Activated naive CD8-positive, alpha-beta T cell (primary cell): ENCODE measurements around the gene DGCR6L.
"Not testable (repeated sequence)": the region's sequence is repeated elsewhere in the genome, so short reads cannot be mapped to it uniquely, and the experiment has no call there.

Source experiments
- H3K27ac Mint-ChIP-seq: one replicate; pipeline ENCODE4 v1.8.0; 2021; ENCODE audit warnings: mixed read lengths
- H3K27me3 Mint-ChIP-seq: one replicate; pipeline ENCODE4 v1.8.0; 2021; ENCODE audit warnings: mixed read lengths
- H3K36me3 Mint-ChIP-seq: one replicate; pipeline ENCODE4 v1.8.0; 2021; ENCODE audit warnings: mixed read lengths
- H3K4me1 Mint-ChIP-seq: one replicate; pipeline ENCODE4 v1.8.0; 2021; ENCODE audit warnings: low read depth, mixed read lengths
- H3K4me3 Mint-ChIP-seq: one replicate; pipeline ENCODE4 v1.8.0; 2021; ENCODE audit warnings: mild to moderate bottlenecking, mixed read lengths
- H3K9me3 Mint-ChIP-seq: one replicate; pipeline ENCODE4 v1.8.0; 2021; ENCODE audit warnings: low read depth, mixed read lengths

The DGCR6L gene

GRCh38 chr22:20291604-20292063 is 28.2 kb downstream of the DGCR6L start:
- Mint-ChIP-seq H3K27ac (no peak overlapping the region), H3K36me3 (no peaks in the 10 kb centered on the region), H3K27me3 (no peaks in the 10 kb centered on the region), H3K4me3 (no peak overlapping the region), H3K9me3 (no peaks in the 10 kb centered on the region), H3K4me1 (no peaks in the 10 kb centered on the region)

GRCh38 chr22:20291249-20291586 is 28.6 kb downstream of the DGCR6L start:
- Mint-ChIP-seq H3K27me3 (no peaks in the 10 kb centered on the region), H3K36me3 (no peaks in the 10 kb centered on the region), H3K27ac (no peak overlapping the region), H3K9me3 (no peaks in the 10 kb centered on the region), H3K4me3 (no peak overlapping the region), H3K4me1 (no peaks in the 10 kb centered on the region)

DNA sequence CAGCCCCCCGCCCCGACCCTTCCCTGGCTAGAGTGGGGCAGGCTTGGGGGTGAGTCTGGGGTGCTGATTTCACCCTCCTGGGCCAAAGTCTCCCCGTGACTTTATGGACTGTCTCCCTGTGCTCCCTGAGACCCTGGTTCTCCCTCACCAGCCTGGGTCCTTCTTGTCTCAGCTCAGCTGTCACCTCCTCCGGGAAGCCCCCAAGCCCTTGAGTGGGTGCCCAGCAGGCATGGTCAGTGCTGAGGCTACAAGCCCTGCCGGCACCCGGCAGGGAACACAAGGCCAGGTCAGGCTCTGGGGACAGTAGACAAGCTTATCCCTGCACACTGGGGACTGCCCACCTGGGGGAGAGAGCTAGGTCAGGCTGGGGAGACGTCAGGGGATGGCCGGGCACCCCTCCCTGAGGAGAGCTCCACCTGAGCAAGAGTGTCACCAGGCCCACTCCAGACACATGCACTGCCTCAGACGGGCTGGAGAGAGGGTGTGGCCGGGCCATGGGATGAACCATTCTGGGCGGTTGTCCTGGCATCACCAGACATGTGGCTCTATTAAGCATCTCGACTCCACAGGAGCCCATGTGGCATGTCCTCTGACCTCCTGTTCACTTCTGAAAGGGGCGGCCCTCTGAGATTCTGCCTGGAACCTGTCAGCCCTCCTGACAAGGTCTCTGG is 29.1 kb downstream of the DGCR6L start:
- H3K4me1 Mint-ChIP-seq, result no peaks in the 10 kb centered on the region
- no peak overlapping the region for H3K27ac Mint-ChIP-seq
- no peaks in the 10 kb centered on the region for H3K36me3 Mint-ChIP-seq
- no peaks in the 10 kb centered on the region for H3K9me3 Mint-ChIP-seq
- H3K4me3 Mint-ChIP-seq, result no peak overlapping the region
- no peaks in the 10 kb centered on the region for H3K27me3 Mint-ChIP-seq

DNA sequence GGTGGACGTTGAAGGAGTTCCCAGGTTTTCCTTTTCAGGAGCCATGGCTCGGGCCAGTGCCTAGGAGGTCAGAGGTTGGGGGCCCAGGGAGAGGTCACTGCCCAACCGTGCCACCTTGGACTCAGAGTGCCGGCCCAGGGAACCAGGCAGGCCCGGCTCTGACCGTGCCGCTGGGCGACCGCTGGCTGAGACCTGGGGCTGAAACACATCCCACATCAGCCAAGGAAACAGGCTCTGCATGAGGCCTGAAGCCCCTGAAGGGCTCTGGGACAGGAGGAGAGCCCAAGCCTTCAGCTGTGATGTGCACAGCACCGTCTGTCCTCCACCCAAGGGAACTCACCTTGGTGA is 29.8 kb downstream of the DGCR6L start:
- Mint-ChIP-seq H3K9me3 (no peaks in the 10 kb centered on the region), H3K27ac (no peak overlapping the region), H3K36me3 (no peaks in the 10 kb centered on the region), H3K27me3 (no peaks in the 10 kb centered on the region), H3K4me3 (no peak overlapping the region), H3K4me1 (no peaks in the 10 kb centered on the region)

GRCh38 chr22:20289182-20290044 is 30.4 kb downstream of the DGCR6L start:
- not testable (repeated sequence) for H3K9me3 Mint-ChIP-seq, H3K27me3 Mint-ChIP-seq, H3K36me3 Mint-ChIP-seq, H3K27ac Mint-ChIP-seq, H3K4me1 Mint-ChIP-seq, H3K4me3 Mint-ChIP-seq

GRCh38 chr22:20286784-20287423 is 33.0 kb downstream of the DGCR6L start:
- not testable (repeated sequence) for H3K27ac Mint-ChIP-seq, H3K27me3 Mint-ChIP-seq, H3K36me3 Mint-ChIP-seq, H3K4me1 Mint-ChIP-seq, H3K4me3 Mint-ChIP-seq, H3K9me3 Mint-ChIP-seq

GRCh38 chr22:20286312-20286660 is 33.6 kb downstream of the DGCR6L start:
- H3K4me1 Mint-ChIP-seq, H3K9me3 Mint-ChIP-seq, H3K36me3 Mint-ChIP-seq, H3K4me3 Mint-ChIP-seq, H3K27me3 Mint-ChIP-seq, H3K27ac Mint-ChIP-seq: not testable (repeated sequence)

DNA sequence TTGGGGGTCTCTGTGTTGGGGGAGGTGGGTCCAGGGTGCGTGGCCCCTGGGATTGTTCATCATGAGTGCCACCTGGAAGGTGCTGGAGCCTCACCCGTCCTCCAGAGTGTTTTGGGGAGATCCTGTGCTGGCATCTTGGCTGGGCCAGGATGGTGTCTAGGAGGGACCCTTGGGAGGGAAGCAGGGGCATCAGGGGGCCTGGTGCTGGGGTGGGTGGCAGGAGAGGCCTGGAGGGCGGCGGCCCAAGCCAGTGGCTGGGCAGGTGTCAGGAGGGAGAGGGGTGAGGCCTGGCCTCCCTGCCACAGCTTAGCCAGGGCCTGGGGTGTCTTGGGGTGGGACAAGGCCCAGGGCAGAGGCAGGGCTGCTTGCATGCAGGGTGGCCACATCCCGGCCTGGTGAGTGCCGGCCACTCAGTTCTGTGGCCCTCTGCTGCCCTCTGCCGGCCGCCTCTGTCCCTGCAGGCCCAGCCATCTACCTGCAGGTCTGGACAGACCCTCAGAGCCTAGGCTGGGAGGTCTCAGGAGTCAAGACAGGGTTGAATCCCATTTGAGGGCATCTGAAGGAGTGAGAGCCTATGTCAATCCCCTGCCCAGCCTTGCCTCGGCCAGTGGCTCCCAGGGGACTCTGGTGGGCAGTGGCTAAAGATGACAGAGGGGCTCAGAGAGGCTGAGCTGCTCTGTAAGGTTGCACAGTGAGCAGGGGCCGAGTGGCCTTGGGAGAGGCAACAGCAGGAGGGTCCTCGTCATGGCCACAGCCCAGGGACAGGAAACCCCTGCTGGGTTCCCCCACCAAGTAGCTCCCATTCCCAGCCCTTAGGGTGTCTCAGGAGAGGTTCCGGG is 34.2 kb downstream of the DGCR6L start:
- not testable (repeated sequence) for H3K9me3 Mint-ChIP-seq, H3K36me3 Mint-ChIP-seq, H3K4me3 Mint-ChIP-seq, H3K4me1 Mint-ChIP-seq, H3K27me3 Mint-ChIP-seq, H3K27ac Mint-ChIP-seq

DNA sequence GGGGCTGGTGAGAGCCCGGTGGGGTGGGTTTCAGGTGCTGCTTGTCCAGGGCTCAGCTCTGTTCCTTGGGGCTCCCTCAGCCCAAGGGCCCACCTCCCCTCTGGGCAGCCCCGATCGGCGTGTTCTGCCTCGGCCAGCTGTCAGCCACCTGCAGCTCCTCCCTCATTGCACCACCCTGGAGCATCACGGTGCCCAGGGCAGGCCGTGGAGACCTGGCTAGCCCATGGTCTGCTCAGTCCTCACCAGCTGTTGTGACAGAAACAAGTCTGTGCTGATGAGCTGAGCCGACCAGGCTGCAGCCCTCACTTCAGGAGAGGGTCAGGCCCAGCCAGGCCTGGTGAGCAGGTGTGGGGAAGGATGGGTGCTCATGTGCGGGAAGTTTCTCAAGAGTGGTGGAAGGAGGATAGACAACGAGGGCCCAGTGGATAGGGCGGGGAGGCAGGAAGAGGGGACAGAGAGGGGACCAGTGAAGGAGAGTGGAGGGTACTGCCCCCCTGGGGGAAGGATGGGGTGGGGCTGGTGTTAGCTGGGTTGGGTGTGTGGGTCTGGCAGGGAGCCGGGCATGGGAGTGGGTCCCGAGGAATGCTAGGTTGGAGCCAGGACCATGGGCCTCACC is 35.3 kb downstream of the DGCR6L start:
- Mint-ChIP-seq H3K27ac (no peak overlapping the region), H3K4me3 (no peak overlapping the region), H3K4me1 (peaks cover 2% of the 10 kb centered on the region), H3K9me3 (no peaks in the 10 kb centered on the region), H3K36me3 (no peaks in the 10 kb centered on the region), H3K27me3 (no peaks in the 10 kb centered on the region)

- no peak overlapping the region for H3K27ac Mint-ChIP-seq
- no peaks in the 10 kb centered on the region for H3K9me3 Mint-ChIP-seq
- no peaks in the 10 kb centered on the region for H3K36me3 Mint-ChIP-seq
- H3K4me1 Mint-ChIP-seq, result peaks cover 4% of the 10 kb centered on the region
- H3K27me3 Mint-ChIP-seq, result no peaks in the 10 kb centered on the region
- H3K4me3 Mint-ChIP-seq, result no peak overlapping the region
Measured at GRCh38 chr22:20283674-20284066, 36.2 kb downstream of the DGCR6L start.

DNA sequence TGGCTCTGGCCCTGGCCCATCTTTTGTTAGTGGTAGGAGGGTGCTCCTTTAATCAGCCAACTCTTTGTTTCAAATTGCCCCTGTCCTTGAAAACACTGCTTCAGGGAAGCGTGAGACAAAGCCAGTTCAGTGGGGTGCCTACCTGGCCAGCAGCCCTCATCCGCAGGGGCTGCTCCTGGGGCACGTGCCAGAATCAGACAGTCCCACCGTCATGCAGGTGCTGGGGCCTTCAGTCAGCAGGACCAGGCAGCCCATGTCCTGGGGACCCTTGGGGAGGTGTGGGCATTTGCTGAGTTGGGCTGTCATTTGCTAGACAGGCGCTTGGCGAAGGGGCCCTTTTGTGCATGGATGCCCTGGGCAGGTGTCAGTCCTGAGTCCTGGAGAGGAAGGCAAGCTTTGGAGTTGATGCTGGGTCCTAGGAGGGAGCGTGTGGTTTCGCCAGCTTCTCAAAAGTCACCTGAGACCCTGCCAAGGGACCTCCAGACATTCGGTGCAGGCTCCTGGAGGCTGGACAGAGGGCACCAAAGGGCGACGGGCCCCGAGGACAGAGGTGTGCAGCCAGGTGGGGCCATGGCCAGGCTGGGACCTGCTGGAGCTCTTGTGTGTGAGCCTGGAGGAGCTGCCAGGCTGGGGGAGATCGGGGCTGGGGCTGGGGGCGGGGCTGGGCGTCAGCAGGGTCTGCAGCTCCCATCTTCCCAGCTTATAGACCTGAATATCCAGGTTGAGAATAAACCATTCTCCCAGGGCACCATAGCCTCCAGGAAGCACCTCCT is 36.8 kb downstream of the DGCR6L start:
- Mint-ChIP-seq H3K27me3 (no peaks in the 10 kb centered on the region), H3K4me1 (peaks cover 4% of the 10 kb centered on the region), H3K36me3 (no peaks in the 10 kb centered on the region), H3K4me3 (no peak overlapping the region), H3K27ac (no peak overlapping the region), H3K9me3 (no peaks in the 10 kb centered on the region)

DNA sequence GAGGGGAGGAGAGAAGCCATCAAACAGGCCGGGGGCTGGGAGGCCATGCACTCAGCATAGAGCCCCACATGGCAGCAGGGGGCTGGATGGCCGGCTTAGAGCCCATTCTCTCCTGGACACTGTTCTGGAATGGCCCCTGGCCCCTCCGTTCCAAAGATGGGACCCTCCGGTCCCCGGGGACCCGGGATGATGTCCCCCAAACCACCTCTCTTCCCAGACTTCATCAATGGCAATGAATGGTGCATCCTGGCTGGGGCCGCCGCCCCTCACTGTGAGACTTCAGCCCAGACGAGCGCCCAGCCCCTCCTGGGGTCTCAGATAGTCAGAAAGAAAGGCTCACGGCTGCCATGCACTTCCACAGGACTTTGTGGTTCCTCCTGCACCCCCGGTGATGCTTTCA is 38.0 kb downstream of the DGCR6L start:
- peaks cover 4% of the 10 kb centered on the region for H3K4me1 Mint-ChIP-seq
- H3K27ac Mint-ChIP-seq, result no peak overlapping the region
- no peak overlapping the region for H3K4me3 Mint-ChIP-seq
- H3K36me3 Mint-ChIP-seq, result no peaks in the 10 kb centered on the region
- H3K27me3 Mint-ChIP-seq, result no peaks in the 10 kb centered on the region
- no peaks in the 10 kb centered on the region for H3K9me3 Mint-ChIP-seq

DNA sequence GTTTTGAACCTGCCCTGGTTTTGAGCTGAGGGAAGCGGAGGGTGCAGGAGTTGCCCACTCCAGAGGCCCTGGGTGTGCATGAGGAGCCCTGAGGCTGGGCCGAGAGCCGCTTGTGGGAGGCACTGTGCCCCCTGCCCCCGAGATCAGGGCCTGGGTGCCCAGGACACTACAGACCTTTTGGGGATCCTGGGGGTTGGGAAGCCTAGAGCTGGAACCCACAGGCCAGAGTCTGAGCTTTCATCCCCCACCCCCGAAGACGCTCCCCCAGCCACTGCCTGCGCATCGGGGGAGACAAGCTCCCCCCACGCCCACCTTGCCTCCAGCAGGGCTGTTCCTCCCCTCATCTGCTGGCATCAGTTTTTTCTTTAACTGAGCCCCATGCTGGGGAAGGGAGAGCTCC is 38.4 kb downstream of the DGCR6L start:
- not testable (repeated sequence) for H3K27me3 Mint-ChIP-seq, H3K27ac Mint-ChIP-seq, H3K4me1 Mint-ChIP-seq, H3K9me3 Mint-ChIP-seq, H3K36me3 Mint-ChIP-seq, H3K4me3 Mint-ChIP-seq

DNA sequence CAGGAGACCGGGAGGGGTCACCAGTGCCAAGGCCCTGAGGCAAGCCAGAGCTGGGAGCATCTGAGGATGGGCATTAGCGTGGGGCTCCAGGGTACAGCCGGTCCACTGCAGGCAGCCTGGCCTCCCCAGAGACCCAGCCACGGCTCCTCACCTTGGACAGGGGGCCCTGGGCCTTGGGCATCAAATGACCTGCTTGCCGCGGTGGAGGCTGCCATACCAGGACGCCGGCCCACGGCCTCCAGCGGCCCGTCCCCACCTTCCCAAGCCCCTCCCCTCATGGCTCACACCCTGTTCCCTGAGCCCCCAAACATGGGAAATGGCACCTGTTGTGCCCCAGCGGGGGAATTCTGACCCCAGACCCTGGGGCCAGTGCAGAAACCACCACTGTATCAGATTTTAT is 39.0 kb downstream of the DGCR6L start:
- Mint-ChIP-seq H3K4me3 (no peak overlapping the region), H3K9me3 (no peaks in the 10 kb centered on the region), H3K27ac (no peak overlapping the region), H3K4me1 (peaks cover 4% of the 10 kb centered on the region), H3K36me3 (no peaks in the 10 kb centered on the region), H3K27me3 (no peaks in the 10 kb centered on the region)
